Raji (cell line): ENCODE measurements around the gene KRTAP20-1.

Experiments
- POLR2A ChIP-seq: IDR thresholded peaks from 2 replicates; pipeline ENCODE4 v1.6.1; 2011; ENCODE audit warnings: low read depth, low read length, control low read depth; ENCODE audit not compliant: insufficient read depth

Gene KRTAP20-1

GRCh38 chr21:30616125-30616524, at the start of gene KRTAP20-1:
TSS of gene KRTAP20-1 (plus strand) at chr21:30616425. CDS start at chr21:30616455, 30 bp downstream.
- no peak for TF ChIP-seq POLR2A

DNA sequence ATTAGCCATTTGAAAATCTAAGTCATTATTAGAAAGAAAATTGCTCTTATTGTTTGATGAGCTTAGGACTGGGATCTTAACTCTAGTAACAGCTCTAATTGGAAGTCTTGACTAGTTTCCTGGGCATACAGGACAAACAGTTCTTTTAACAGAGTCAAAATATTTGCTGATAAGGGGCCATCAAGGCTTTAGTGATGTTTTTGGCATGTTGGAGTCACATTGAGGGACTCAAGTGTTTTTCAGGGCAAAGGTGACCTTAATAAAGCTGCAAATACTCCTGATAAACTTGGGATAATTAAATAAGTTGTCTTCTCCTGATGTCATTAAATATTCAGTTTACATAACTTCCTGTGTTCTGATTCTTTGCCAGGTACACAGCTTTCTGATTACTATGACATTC, 48.6 kb upstream of the KRTAP20-1 start:
- TF ChIP-seq POLR2A = no peak

GRCh38 chr21:30577766-30578165, 38.5 kb upstream of the KRTAP20-1 start:
- TF ChIP-seq POLR2A = no peak

- TF ChIP-seq POLR2A = no peak
Measured at GRCh38 chr21:30579346-30579745, 36.9 kb upstream of the KRTAP20-1 start.

DNA sequence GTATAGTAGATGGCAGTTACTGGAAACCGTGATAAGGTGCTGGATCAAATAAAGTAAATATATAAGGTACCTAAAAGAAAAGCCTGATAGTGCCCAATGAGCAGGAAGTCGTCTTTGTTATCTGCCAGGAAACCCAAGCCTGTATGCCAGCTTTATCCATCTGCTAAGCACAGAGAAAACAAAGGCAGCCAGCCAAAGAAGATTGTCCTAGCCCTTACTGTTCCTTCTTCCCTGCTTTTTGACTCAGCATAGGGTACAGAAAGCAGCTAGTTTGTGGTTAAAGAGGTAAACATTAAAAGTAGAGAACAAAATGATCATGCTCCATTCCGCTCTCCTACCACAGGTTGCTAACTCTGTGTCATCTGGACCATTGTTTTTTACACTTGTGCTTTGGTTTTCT, 36.1 kb upstream of the KRTAP20-1 start:
- TF ChIP-seq POLR2A = no peak

GRCh38 chr21:30582870-30583269, 33.4 kb upstream of the KRTAP20-1 start:
- TF ChIP-seq POLR2A = no peak

GRCh38 chr21:30590297-30590696, 25.9 kb upstream of the KRTAP20-1 start, which contains the start of gene KRTAP22-2:
TSS of gene KRTAP22-2 (minus strand) at chr21:30590397.
- TF ChIP-seq POLR2A = no peak

- no peak for TF ChIP-seq POLR2A
Measured at GRCh38 chr21:30592140-30592539, 24.1 kb upstream of the KRTAP20-1 start, which contains the start of gene KRTAP6-3. TSS of gene KRTAP6-3 (plus strand) at chr21:30592440. CDS start at chr21:30592446, 6 bp downstream.

GRCh38 chr21:30598802-30599201, 17.4 kb upstream of the KRTAP20-1 start, which contains the start of gene KRTAP6-2:
TSS of gene KRTAP6-2 (minus strand) at chr21:30598902. CDS start at chr21:30598874, 28 bp downstream.
- TF ChIP-seq POLR2A = no peak

DNA sequence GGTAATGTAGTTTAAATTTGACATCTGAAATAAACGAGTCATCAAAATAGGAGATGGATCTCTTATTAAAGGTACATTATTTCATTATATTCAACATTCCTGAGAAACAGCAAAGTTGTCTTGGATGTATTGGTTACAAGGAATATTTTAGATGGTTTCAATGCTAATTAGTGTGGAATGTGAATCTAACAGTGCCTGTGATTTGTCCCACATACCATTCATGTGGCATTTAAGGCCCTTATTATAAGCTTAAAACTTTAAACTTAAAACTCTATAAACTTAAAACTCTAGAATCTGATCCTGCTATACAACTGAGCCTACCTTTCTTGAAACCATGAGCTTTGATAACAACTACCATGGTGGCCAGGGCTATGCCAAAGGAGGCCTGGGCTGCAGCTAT, 15.4 kb upstream of the KRTAP20-1 start, which contains the start of gene KRTAP22-1:
Gene KRTAP22-1, plus strand, starts transcription at position 301 of the 400 bp plus-strand sequence.
- no peak for TF ChIP-seq POLR2A

DNA sequence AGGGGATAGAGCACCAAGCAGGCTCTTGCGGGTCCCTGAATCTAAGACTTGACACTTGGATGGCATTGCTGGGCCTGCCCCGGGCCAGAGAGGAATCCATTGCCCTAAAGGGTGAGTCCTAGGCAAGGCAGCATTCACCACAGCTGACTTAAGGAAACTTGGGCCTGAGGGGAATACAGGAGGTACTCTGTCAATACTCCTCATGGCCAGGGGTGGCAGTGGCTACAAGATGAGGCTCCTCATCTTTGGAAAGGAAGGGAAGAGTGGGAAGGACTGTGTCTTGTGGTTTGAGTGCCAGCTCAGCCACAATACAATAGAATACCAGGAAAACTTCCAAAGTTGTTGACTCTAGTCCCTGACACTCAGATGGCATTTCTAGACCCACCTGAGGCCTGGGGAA, 10.3 kb upstream of the KRTAP20-1 start:
- no peak for TF ChIP-seq POLR2A

GRCh38 chr21:30612132-30612531, 4.1 kb upstream of the KRTAP20-1 start:
- no peak for TF ChIP-seq POLR2A

DNA sequence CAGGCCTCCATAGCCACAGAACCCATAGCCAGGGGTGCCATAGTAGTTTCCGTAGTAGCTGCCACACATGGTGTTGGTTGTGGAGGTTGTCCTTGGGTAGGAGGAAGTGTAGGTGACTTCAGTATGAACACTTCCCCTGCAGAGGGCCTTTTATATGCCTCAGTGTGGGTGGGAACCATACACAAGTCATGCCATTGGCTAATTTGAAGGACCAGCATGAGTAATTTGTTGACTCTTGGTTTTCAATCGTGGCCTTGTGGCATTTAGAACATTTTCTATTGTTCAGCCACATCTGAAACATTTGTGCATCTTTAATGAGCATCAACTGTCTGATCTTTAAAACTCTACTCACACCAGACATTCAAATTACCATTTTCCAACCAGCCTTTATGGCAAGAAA, 2.4 kb upstream of the KRTAP20-1 start, which contains the start of gene KRTAP6-1:
Gene KRTAP6-1, minus strand, starts transcription at position 95 of the 400 bp plus-strand sequence. Its CDS starts 26 bp downstream, at position 69.
- no peak for TF ChIP-seq POLR2A

DNA sequence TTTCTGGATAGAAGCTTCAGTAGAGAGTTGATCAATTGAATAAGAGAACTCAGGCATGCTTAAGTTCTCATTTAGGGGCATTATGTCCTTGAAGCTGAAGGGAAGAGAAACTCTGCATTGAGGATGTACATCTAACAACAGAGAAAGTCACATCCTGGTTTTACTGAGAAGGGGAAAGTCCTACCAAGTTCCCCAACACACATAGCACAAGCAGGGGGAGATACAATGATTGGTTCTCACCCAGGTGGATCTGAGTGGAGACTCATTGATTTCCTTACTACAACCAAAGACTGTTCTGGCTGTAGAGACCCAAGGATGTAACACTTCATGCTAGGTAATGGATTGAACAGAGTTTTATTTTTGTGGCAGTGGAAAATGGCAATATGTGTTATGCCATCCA, 1.0 kb upstream of the KRTAP20-1 start:
- no peak for TF ChIP-seq POLR2A

GRCh38 chr21:30620080-30620479, 3.9 kb downstream of the KRTAP20-1 start:
- TF ChIP-seq POLR2A = no peak

DNA sequence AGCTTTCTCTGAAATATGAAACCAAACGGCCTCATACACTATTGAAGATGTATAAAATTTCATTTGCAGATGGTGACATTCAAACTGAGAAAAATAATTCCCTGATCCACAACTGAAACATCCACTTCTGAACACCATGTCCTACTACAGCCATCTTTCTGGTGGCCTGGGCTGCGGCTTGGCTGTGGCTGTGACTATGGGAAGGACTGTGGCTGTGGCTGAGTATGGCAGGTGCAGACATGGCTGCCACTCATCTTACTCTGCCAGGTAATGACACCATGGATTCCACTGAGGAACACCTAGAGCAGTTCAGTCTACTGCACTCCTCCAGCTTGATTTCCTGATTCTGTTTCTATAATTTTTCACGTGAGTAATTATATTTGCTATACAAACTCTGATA, 4.3 kb downstream of the KRTAP20-1 start, which contains the start of gene KRTAP20-4:
Gene KRTAP20-4, plus strand, starts transcription at position 106 of the 400 bp plus-strand sequence.
- TF ChIP-seq POLR2A = no peak

- TF ChIP-seq POLR2A = no peak
Measured at GRCh38 chr21:30623362-30623761, 7.1 kb downstream of the KRTAP20-1 start.
